ES-I3 (cell line): Measurements from ENCODE around the gene PLSCR2.
"Not testable (repeated sequence)": the region's sequence is repeated elsewhere in the genome, so short reads cannot be mapped to it uniquely, and the experiment has no call there.

Source experiments
- H3K36me3 ChIP-seq: 2 replicates; pipeline ENCODE4 v1.6.1; 2013; ENCODE audit warnings: mild to moderate bottlenecking, low read length, control low read depth, moderate library complexity; ENCODE audit not compliant: insufficient read depth
- H3K4me1 ChIP-seq: 2 replicates; pipeline ENCODE4 v1.6.1; 2013; ENCODE audit warnings: mild to moderate bottlenecking, control low read depth, low read length; ENCODE audit not compliant: insufficient read depth
- H3K9ac ChIP-seq: 2 replicates; pipeline ENCODE4 v1.6.1; 2013; ENCODE audit warnings: low read depth, mild to moderate bottlenecking, low read length, moderate library complexity
- H3K9me3 ChIP-seq: 2 replicates; pipeline ENCODE4 v1.6.1; 2013; ENCODE audit warnings: mild to moderate bottlenecking, low read length, moderate library complexity; ENCODE audit not compliant: control insufficient read depth, insufficient read depth

The PLSCR2 gene

DNA sequence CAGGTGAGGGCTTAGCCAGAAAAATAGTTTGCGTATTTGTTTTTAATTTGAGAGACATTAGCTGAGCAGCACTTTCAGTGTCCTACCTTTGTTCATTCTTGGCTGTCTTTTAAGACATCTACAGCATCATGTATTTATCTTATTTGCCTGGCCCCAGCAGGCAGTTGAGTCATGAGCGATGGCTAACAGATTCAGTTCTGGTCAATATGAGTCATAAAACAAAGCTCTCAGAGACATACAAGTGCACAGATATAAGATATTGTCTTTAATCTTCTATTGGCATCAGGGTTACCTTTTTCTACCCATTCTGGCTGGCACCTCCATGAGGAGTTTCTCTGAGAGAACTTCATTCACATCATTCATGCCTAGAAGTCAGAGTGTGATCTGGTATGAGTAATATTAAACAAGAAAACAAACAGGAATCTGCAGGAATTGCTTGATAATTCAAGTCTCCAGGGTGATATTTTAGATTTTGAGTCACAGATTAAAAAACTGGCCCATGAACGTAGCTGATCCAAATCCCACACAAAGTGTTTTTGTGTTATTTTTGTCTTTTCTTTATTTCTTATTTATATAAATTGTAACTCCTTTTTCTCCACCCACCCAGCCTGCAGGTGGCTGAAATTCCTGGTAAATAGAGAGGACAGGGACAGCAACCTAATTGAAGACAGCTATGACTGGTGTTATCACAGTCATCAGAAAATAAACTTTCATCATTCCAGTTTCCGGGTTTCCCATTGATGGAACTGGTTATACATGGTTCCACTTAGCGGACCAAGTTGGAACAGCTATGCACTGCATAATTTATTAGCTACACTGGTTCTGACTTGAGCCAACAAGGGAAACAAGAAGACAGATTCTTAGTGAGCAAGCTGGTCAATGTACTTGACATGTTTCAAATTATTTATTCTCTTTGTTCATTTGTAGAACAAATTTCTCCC, 47.3 kb downstream of the PLSCR2 start:
- no peak overlapping the region for H3K9ac ChIP-seq

DNA sequence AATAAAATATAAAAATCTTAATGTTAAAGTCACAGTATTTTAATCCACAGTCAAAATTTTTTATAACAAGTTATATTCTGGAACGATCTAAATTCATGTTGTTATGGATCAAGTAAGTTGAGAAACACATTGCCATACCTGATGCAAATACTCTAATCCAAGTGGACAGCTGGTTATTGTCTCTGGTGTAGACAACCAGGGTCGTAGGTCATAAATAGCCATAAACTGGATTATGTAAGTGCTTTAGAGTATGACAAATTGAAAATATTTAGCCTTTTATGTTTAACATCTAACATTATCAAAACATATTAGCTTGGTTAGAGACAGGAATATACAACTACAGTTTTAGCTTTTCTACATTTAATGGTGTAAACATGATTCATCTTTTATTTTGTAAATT, 53.0 kb downstream of the PLSCR2 start:
- peaks cover 4% of the 10 kb centered on the region; the same call in 1 of the 2 replicates for H3K9me3 ChIP-seq

More for the DNA sequence above, 47.3 kb downstream of the PLSCR2 start:
- H3K9me3 ChIP-seq = no peaks in the 10 kb centered on the region
- no peaks in the 10 kb centered on the region for H3K36me3 ChIP-seq
- H3K4me1 ChIP-seq = no peaks in the 10 kb centered on the region

DNA sequence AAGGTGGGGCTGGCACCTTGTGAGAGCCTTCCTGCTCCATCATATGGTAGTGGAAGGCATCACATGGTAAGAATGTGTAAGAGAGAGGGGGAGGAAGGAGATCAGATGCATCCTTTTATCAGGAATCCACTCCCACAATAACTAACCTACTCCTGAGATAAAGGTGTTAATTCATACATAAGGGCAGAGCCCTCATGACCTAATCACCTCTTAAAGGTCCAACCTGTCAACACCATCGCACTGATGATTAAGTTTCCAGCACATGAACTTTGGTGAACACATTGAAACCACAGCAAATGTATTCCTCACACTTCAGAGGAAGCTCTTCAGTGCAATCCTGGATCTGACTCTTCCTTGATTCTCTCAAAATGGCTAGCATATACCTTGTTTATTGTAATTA, 55.4 kb downstream of the PLSCR2 start:
- Histone ChIP-seq H3K9me3 (peaks cover 4% of the 10 kb centered on the region; the same call in 1 of the 2 replicates), H3K9ac (no peak overlapping the region), H3K4me1 (no peaks in the 10 kb centered on the region)

More for the DNA sequence above, 53.0 kb downstream of the PLSCR2 start:
- H3K36me3 ChIP-seq = no peaks in the 10 kb centered on the region
- no peak overlapping the region for H3K9ac ChIP-seq
- no peaks in the 10 kb centered on the region for H3K4me1 ChIP-seq

GRCh38 chr3:146412711-146413110, 56.6 kb downstream of the PLSCR2 start:
- H3K4me1 ChIP-seq, H3K9me3 ChIP-seq, H3K36me3 ChIP-seq, H3K9ac ChIP-seq: not testable (repeated sequence)

More for the DNA sequence above, 55.4 kb downstream of the PLSCR2 start:
- no peaks in the 10 kb centered on the region for H3K36me3 ChIP-seq

- Histone ChIP-seq H3K9me3 (no peaks in the 10 kb centered on the region; the same call in 1 of the 2 replicates), H3K9ac (no peak overlapping the region), H3K36me3 (no peaks in the 10 kb centered on the region), H3K4me1 (no peaks in the 10 kb centered on the region)
These were observed 61.4 kb downstream of the PLSCR2 start for GRCh38 chr3:146407956-146408355.

- no peak overlapping the region for H3K9ac ChIP-seq
- H3K4me1 ChIP-seq = no peaks in the 10 kb centered on the region
- no peaks in the 10 kb centered on the region for H3K9me3 ChIP-seq
- H3K36me3 ChIP-seq = no peaks in the 10 kb centered on the region
These were observed 64.9 kb downstream of the PLSCR2 start for GRCh38 chr3:146404436-146404835.

- H3K4me1 ChIP-seq = no peaks in the 10 kb centered on the region
- H3K36me3 ChIP-seq = no peaks in the 10 kb centered on the region
- H3K9ac ChIP-seq = no peak overlapping the region
- H3K9me3 ChIP-seq = no peaks in the 10 kb centered on the region
These were observed 65.6 kb downstream of the PLSCR2 start for GRCh38 chr3:146403792-146404191.

- no peaks in the 10 kb centered on the region; the same call in 1 of the 2 replicates for H3K9me3 ChIP-seq
- H3K9ac ChIP-seq = no peak overlapping the region
- H3K36me3 ChIP-seq = no peaks in the 10 kb centered on the region
- no peaks in the 10 kb centered on the region for H3K4me1 ChIP-seq
These were observed 72.6 kb downstream of the PLSCR2 start for GRCh38 chr3:146396792-146397191.

DNA sequence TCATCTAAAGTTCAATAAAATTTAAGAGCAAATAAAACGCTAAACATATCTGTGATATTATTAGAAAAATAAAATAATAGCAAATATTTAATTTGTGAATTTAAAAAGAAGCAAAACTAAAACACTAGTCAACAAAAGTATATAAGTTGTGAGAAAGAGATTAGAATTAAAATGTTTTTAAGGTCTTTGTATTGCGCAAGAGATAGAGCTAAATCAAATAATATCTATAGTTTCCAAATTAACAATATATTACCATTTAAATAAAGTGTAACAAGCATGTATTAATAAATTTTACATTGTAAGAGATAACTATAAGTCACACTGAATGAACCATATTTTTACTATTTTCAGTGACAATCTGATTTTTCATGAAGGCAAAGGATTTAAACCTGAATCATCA, 74.2 kb downstream of the PLSCR2 start:
- Histone ChIP-seq H3K9me3 (no peaks in the 10 kb centered on the region; the same call in 1 of the 2 replicates), H3K36me3 (no peaks in the 10 kb centered on the region), H3K9ac (no peak overlapping the region), H3K4me1 (no peaks in the 10 kb centered on the region)

GRCh38 chr3:146390957-146391356, 78.4 kb downstream of the PLSCR2 start:
- H3K9ac ChIP-seq = no peak overlapping the region
- H3K4me1 ChIP-seq = no peaks in the 10 kb centered on the region
- H3K9me3 ChIP-seq = no peaks in the 10 kb centered on the region; the same call in 1 of the 2 replicates
- H3K36me3 ChIP-seq = no peaks in the 10 kb centered on the region

DNA sequence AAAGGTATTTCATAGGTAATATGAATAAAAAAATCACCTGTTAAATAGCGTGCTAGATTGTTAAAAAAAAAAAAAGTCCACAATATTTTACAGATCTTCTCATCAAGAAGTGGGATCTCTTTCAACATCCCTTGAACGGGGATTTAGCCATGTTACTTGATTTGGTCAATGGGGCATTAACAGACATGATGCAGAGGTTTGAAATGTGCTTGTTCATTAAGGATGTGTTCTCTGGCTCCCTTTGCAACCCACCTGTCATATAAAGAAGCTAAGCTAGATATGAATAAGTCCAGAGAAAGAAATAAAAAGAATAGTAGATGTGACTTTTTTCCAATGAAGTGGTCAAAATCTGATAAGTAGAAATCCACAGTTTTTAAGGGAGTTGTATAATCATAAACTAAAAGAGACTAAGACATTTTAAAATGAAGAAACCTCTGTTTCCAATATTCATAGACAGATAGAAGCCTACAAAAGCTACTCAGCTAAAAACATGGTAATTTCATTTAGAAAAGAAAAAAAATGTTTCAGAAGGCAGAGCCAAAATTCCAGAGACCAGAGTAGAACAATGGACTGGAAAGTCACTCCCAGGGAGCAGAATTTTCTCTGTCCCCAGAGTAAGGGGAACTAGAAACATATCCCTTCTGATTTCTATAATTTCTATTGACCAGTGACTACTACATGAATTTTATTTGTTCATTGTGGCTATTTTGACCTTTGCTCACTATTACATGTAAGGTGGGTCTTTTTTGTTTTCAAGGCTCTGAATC, 79.2 kb downstream of the PLSCR2 start:
- H3K9ac ChIP-seq = no peak overlapping the region

DNA sequence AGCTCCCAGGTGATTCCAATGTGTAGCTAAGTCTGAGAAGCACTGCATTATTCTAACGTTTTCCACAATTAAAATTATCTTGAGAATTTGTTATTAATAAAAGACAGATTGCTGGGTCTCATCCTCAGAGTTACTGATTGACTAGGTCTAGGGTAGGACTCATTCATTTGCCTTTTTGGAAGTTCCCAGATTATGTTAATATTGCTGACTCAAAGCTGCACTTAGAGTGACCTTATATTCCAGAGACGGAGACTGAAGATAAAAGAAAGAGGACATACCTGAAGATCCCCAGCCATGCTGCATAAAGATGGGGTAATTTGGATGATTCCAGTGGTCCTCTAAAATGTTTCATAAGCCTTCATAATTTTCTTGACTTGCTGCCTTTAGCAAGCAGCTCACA, 81.8 kb downstream of the PLSCR2 start:
- H3K36me3 ChIP-seq = no peaks in the 10 kb centered on the region
- H3K9me3 ChIP-seq = no peaks in the 10 kb centered on the region; the same call in 1 of the 2 replicates
- no peak overlapping the region for H3K9ac ChIP-seq
- no peaks in the 10 kb centered on the region for H3K4me1 ChIP-seq

More for the DNA sequence above, 79.2 kb downstream of the PLSCR2 start:
- no peaks in the 10 kb centered on the region for H3K4me1 ChIP-seq
- no peaks in the 10 kb centered on the region; the same call in 1 of the 2 replicates for H3K9me3 ChIP-seq
- no peaks in the 10 kb centered on the region for H3K36me3 ChIP-seq

GRCh38 chr3:146386936-146387335, 82.4 kb downstream of the PLSCR2 start:
- no peaks in the 10 kb centered on the region for H3K36me3 ChIP-seq
- H3K9ac ChIP-seq = no peak overlapping the region
- H3K9me3 ChIP-seq = no peaks in the 10 kb centered on the region; the same call in 1 of the 2 replicates
- H3K4me1 ChIP-seq = no peaks in the 10 kb centered on the region

GRCh38 chr3:146384786-146385185, 84.6 kb downstream of the PLSCR2 start:
- no peaks in the 10 kb centered on the region for H3K4me1 ChIP-seq
- H3K36me3 ChIP-seq = no peaks in the 10 kb centered on the region
- H3K9ac ChIP-seq = no peak overlapping the region
- no peaks in the 10 kb centered on the region; the same call in 1 of the 2 replicates for H3K9me3 ChIP-seq
